ENCODE measurements around the gene SLC25A38.
A peak's percentile ranks its signal among the peaks of the same experiment; 100 is the strongest.

Gene SLC25A38

DNA sequence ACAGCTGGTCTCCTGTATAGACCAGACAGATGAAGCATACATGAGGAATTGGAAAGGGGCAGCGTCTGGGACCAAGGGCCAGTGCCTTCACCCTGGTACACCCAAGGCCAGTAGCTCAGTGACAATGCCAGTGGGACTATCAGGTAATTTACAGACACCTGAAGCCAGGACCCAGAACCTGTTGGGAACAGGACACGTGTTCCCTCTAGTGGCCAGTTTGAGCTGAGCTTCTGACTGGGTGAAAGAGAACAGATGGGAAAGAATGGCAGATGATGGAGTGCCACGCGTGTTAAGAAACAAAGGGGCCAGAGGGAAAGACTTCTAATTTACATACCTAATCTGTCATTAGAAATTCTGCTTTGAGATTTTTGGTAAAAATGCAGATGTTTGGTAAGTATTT is 5.1 kb upstream of the SLC25A38 start:
- no peak for DNase-seq

GRCh38 chr3:39378957-39379777 is 4.0 kb upstream of the SLC25A38 start:
- DNase-seq = no peak

- DNase-seq = no peak
Observed at GRCh38 chr3:39379778-39380155, 3.4 kb upstream of the SLC25A38 start.

DNA sequence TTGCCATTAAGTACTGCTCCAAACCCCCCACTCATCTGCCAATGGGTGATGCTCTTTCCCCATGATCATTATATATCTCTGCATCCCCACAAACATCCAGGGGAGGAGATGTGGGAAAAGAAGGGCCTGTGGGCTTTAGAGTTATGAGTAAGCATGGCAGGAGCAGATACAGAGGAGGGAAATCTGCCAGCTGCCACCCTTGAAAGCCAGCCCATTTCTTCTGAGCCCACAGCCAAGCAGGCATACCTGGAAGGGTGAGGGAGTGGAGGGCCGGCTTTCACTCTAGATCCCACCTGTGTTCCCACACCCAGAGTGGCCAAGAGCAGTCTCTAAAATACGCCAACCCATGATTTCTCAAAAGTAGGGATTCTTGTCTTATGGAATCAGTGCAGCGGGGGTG is 1.7 kb upstream of the SLC25A38 start:
- DNase-seq = no peak

- no peak for DNase-seq
Observed at GRCh38 chr3:39383881-39384664, 903 bp downstream of the SLC25A38 start.

GRCh38 chr3:39384665-39385000 is 1.5 kb downstream of the SLC25A38 start:
- DNase-seq = no peak

DNA sequence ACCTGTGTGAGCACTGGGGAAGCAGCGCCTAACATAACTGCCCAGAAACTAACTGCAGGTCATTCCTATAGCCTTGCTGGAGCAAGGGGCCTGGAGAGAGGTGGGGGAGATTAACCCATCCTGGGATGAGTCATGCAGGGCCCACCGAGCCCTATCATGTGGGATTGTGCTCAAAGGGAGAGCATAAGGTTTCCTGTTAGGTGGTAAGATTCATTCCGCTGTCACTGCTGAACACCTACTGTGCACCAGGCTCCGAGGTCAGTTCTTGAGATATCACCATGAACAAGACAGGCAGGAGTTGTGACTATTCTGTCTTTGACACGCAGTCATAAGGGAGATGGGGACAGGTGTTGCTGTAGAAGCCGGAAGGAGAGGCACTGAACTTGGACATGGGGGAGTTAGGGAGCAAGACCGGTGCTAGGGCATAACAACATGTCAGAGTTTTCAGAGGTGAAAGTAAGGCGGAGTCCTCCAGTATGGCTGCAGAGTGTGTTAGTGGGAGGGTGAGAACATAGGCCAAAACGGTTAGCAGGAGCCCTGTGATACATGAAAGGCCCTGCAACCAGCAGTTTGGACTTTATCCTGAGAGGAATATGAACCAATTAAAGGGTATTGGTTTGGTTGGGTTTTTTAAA is 2.4 kb downstream of the SLC25A38 start:
- no peak for DNase-seq

- DNase-seq = no peak
Observed at GRCh38 chr3:39386318-39386717, 3.1 kb downstream of the SLC25A38 start.

DNA sequence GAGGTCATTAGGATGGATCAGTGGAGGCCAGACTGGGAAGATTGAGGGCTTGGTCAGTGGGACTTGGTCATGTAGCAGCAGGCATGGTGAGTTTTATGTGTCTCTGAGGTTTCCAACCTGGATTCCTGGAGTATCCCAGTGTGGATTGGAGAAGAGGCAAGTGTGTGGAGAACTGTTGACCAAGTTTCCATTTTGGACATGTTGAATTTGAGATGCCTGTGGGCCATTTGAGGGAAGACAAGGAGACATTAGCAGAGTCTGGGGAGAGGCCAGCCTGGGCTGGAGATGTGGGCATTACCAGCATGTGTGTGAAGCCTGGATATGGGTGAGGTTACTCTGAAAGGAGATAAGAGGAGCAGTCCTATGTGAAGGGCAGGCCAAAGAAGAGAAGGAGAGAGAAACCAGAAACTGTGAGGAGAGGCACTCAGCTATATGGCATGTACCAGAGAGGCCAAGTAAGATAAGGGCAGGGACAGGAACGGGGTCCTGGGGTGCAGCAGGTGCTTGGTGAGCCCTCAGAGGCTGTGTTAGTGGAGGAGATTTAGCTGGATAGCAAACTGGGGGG is 4.3 kb downstream of the SLC25A38 start:
- no peak for DNase-seq

GRCh38 chr3:39388153-39388552 is 5.0 kb downstream of the SLC25A38 start:
- no peak for DNase-seq

DNA sequence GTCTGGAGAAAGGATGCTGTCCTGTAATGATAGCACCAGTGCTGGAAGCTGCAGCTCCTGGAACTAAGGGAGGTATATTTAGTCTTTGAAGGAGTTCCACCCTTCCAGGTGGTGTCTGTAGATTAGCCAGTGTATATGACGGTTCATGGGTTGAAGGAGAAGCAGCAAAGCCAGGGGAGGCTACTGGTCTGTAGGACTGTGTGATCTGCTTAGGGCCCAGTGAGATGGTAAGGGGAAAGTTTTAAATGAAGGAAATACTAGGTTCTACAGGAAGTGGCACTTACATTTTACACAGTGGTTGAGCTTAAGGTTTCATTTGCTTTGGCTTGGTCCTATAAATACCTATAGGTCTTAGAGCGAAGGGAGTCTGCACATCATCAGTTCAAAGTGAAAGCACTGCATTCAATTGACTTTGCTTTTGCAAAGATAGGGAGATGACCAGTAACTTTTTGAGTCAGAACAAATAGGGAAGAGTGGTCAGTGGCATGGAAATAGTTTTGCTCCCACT is 5.6 kb downstream of the SLC25A38 start:
- no peak for DNase-seq

DNA sequence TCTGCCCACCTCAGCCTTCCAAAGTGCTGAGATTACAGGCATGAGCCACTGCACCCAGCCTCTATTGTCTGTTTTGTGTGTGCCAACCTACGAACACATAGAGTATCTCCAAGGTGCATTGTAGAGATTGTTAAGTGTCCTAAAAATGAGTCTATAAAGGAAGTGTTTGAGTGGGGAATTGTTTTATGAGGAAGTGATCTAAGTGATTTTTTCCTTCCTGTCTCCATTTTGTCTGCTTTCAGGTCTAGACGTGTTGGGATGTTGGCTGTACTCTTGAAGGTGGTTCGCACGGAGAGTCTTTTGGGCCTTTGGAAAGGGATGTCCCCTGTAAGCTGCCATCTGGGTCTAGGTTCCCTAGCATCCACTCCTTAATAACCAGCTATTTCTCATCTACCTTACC is 7.0 kb downstream of the SLC25A38 start:
- DNase-seq = no peak

DNA sequence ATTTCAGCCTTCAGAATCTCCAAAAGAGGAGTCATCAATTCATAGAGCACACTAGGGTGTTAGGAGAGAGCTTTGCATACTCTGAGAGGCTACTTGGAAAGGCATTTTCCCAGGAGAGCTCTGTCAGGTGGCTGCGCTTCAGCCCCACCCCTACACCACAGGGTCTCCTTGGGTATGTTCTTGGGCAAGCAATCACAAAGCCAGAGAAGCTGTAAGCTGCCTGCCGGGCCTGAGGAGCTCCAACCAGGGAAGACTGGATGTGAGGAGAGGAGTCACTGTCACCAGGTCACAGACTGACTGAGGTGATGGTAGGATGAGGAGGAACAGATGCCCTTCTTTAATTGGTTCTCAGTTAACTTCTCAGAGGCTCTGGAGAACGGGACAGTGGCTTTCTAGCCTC is 13.5 kb downstream of the SLC25A38 start:
- no peak for DNase-seq

DNA sequence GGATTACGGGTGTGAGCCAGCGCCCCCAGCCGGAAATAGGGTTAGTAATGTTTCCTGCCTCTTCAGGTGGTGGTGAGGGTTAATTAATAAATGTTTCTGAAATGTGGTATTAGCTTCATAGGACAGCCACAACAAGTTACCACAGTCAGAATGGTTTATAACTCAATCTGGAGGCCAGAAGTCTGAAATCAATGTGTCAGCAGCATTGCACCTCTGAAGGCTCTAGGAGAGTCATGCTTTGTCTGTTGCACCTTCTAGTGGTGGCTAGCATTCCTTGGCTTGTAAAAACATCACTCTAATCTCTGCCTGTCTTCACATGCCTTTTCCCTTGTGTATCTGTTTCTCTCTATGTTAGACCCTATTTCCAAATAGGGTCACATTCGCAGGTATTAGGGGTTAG is 15.5 kb downstream of the SLC25A38 start:
- no peak for DNase-seq

DNA sequence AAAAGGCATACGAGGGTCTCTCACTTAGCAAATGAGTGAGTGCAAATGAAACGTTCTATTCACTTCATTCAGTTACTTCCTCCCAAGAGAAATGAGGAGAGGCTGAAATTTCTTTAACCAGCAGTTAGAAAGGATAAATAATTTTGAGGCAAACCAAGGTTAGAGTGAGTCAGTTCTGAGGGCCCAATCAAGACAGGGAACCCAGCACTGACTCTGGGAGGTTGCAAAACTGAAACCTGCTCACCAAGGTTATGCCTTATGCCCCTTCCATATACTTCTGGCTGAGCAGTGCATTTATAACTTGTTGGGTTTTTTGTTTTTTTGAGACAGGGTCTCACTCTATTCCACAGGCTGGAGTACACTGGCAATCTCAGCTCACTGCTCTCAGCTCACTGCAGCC is 18.8 kb downstream of the SLC25A38 start:
- no peak for DNase-seq

- no peak for DNase-seq
Observed at GRCh38 chr3:39404943-39405686, 21.9 kb downstream of the SLC25A38 start.

GRCh38 chr3:39405687-39406367 is 22.7 kb downstream of the SLC25A38 start:
- no peak for DNase-seq

DNA sequence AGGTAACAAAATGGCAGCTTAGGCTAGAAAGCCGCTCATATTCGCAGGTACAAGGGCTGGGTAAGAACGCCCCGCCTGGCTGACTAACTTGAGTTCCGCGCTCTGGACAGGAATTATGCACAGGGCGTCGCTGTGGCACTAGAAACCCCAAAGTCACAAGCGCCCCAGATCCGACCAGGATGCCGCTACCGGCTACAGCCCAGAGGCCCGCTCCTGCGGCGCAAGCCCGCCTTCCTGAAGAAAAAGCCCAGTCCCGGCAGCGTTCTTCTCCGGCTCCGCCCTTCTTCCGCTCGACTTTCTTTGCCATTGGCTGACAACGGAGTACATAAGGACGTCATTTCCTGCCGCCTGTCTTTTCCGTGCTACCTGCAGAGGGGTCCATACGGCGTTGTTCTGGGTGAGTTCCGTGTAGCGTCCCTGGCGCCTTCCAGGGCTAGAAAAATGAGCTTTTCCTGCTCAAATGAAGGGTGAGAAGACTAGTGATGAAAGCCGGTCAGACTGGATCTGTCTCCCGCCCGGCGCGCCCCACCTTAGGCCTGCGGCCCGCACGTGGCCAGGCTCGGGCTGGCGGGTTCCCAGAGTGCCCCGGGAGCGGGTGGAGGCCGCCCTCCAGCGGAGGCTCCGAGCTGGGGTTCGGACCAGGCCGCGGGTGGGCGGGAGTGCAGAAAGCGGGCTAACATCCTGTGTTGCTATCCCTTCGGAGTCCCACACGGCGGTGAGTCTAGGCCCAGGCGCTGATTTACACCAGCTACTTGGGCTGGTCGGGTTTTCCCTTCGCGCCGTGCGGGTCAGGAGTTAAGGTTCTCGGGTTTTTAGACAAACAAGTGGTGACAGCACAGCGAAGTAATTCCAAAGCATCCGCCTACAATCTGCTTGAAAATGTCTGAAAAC is 23.4 kb downstream of the SLC25A38 start, which contains the start of gene RPSA:
Gene RPSA, plus strand, starts transcription at position 353 of the 891 bp plus-strand sequence. CDS start 934 bp downstream, outside the sequence.
- peak; percentile 91 to 95 for DNase-seq

DNA sequence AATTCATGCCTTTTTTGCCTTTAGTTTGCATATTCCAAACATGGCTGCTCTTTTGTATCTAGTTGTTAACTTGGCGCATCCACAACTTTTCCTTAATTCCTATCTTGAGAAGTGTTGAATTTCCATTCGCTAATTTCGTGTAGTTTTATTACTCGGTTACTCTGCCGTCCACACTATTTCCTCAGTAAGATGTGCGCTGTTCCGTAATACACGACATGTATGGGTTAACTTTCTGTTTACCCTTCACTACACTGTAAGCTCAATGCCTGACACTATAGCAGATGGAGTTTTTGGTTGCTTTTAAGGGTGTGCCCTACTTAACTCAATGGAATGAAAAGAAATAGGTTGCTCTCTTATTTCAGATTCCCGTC is 24.1 kb downstream of the SLC25A38 start:
- DNase-seq = no peak

- DNase-seq = no peak
Observed at GRCh38 chr3:39407773-39408492, 24.8 kb downstream of the SLC25A38 start.

All from SHP77 (cell line).